ENCODE data around the gene SOAT1.
A peak's percentile ranks its signal among the peaks of the same experiment; 100 is the strongest.

The SOAT1 gene

GRCh38 chr1:179295164-179295755 lies 1.7 kb downstream of the SOAT1 start:
- H3K4me3 ChIP-seq (ENCODE audit: low read length) = peak overlapping the region; percentile 79
- DNase-seq (ENCODE audit: low read depth) = no peak
- TF ChIP-seq, protein P1, sequence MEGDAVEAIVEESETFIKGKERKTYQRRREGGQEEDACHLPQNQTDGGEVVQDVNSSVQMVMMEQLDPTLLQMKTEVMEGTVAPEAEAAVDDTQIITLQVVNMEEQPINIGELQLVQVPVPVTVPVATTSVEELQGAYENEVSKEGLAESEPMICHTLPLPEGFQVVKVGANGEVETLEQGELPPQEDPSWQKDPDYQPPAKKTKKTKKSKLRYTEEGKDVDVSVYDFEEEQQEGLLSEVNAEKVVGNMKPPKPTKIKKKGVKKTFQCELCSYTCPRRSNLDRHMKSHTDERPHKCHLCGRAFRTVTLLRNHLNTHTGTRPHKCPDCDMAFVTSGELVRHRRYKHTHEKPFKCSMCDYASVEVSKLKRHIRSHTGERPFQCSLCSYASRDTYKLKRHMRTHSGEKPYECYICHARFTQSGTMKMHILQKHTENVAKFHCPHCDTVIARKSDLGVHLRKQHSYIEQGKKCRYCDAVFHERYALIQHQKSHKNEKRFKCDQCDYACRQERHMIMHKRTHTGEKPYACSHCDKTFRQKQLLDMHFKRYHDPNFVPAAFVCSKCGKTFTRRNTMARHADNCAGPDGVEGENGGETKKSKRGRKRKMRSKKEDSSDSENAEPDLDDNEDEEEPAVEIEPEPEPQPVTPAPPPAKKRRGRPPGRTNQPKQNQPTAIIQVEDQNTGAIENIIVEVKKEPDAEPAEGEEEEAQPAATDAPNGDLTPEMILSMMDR (conservative IDR thresholded peaks at IDR 0.05; ENCODE audit: low read depth, low read length) = no peak

DNA sequence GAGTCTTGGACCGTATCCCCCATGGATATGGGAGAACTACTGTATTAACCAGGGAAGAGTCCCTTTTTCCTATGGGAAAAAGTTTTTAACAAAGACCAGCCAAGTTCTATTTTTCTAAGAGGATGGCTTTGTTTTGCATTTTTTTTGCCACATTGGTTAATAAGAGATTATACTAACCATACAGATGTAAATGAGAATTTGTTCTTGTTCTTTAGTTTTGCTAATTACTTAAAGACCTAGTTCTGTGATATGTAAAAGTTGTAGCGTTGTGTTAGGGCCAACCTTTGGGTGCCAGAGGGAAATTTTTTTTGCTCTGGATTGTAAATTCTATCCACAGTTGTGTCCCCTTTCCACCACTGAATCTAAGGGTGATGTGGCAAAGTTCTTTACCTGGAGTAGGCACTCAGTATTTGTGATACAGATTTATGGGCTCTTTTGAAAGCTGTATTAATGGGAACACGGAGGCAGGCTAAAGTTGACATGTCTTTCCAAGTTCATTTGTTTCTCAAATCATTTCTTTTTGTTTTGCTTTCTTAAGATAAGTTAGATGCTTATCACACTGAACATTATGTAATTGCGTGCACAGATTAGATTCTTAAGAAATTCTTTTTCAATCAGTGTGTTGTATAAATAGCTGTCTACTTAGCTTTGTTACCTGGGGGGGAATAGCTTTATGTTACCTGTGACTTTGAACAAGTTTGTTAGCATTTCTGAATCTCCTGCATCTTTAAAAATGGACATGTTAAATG lies 2.9 kb downstream of the SOAT1 start:
- no peak overlapping the region for H3K4me3 ChIP-seq (ENCODE audit: low read length)
- TF ChIP-seq, protein P1 (conservative IDR thresholded peaks at IDR 0.05; ENCODE audit: low read depth, low read length) = no peak
- DNase-seq (ENCODE audit: low read depth) = no peak

GRCh38 chr1:179297105-179297378 lies 3.4 kb downstream of the SOAT1 start:
- TF ChIP-seq, protein P1 (conservative IDR thresholded peaks at IDR 0.05; ENCODE audit: low read depth, low read length) = no peak
- no peak for DNase-seq (ENCODE audit: low read depth)
- no peak overlapping the region for H3K4me3 ChIP-seq (ENCODE audit: low read length)

- TF ChIP-seq, protein P1 (conservative IDR thresholded peaks at IDR 0.05; ENCODE audit: low read depth, low read length) = no peak
- DNase-seq (ENCODE audit: low read depth) = no peak
- H3K4me3 ChIP-seq (ENCODE audit: low read length) = no peak overlapping the region
Measured at GRCh38 chr1:179298952-179299351, 5.4 kb downstream of the SOAT1 start.

DNA sequence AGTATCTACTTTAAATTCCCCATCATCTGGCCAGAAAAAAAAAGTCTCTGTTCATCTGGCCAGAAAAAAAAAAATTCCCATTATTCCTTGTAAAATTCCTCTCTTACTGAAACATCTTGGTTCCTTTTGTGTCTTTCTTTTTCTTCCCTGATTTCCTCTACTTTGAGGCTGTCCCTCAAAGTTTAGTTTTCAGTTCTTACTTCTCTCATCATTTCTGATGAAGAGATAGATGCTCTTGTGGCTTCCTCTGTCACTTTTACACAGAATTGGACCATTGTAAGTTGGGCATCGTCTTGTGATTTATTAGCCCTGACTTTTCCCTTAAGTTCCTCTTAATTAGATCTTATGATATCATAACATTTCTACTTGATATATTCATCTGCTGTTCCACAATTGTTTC lies 6.5 kb downstream of the SOAT1 start:
- TF ChIP-seq, protein P1 (conservative IDR thresholded peaks at IDR 0.05; ENCODE audit: low read depth, low read length) = no peak
- no peak overlapping the region for H3K4me3 ChIP-seq (ENCODE audit: low read length)
- no peak for DNase-seq (ENCODE audit: low read depth)

- TF ChIP-seq, protein P1 (conservative IDR thresholded peaks at IDR 0.05; ENCODE audit: low read depth, low read length) = no peak
- H3K4me3 ChIP-seq (ENCODE audit: low read length) = no peak overlapping the region
- no peak for DNase-seq (ENCODE audit: low read depth)
Measured at GRCh38 chr1:179302070-179302469, 8.5 kb downstream of the SOAT1 start.

- DNase-seq (ENCODE audit: low read depth) = no peak
- no peak overlapping the region for H3K4me3 ChIP-seq (ENCODE audit: low read length)
Measured at GRCh38 chr1:179303200-179303785, 9.7 kb downstream of the SOAT1 start.

More at GRCh38 chr1:179303200-179303785, 9.7 kb downstream of the SOAT1 start:
- TF ChIP-seq, protein P1 (conservative IDR thresholded peaks at IDR 0.05; ENCODE audit: low read depth, low read length) = no peak

All from retinal pigment epithelial cell (primary cell).